ENCODE data around the gene LRRC10B.
"Not testable (repeated sequence)": the region's sequence is repeated elsewhere in the genome, so short reads cannot be mapped to it uniquely, and the experiment has no call there.

GRCh38 chr11:61479360-61480058, 29.0 kb upstream of the LRRC10B start:
- TF ChIP-seq, protein P1, sequence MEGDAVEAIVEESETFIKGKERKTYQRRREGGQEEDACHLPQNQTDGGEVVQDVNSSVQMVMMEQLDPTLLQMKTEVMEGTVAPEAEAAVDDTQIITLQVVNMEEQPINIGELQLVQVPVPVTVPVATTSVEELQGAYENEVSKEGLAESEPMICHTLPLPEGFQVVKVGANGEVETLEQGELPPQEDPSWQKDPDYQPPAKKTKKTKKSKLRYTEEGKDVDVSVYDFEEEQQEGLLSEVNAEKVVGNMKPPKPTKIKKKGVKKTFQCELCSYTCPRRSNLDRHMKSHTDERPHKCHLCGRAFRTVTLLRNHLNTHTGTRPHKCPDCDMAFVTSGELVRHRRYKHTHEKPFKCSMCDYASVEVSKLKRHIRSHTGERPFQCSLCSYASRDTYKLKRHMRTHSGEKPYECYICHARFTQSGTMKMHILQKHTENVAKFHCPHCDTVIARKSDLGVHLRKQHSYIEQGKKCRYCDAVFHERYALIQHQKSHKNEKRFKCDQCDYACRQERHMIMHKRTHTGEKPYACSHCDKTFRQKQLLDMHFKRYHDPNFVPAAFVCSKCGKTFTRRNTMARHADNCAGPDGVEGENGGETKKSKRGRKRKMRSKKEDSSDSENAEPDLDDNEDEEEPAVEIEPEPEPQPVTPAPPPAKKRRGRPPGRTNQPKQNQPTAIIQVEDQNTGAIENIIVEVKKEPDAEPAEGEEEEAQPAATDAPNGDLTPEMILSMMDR (IDR thresholded peaks at IDR 0.05 in 2 of 3, conservative IDR thresholded peaks at IDR 0.05 in 1 of 3; ENCODE audit: borderline replicate concordance in 1 of 3, insufficient read depth in 1 of 3, low read depth in 2 of 3, low read length in 2 of 3), result not testable (repeated sequence)
- not testable (repeated sequence) for TF ChIP-seq POLR2A (IDR thresholded peaks at IDR 0.05; ENCODE audit: borderline replicate concordance, extremely low read depth, insufficient read depth, insufficient read length); POLR2AphosphoS5 (IDR thresholded peaks at IDR 0.05; ENCODE audit: low read depth, low read length); EZH2 (IDR thresholded peaks at IDR 0.05); RAD21 (IDR thresholded peaks at IDR 0.05; ENCODE audit: low read depth); EGR1 (IDR thresholded peaks at IDR 0.05; ENCODE audit: low read depth)
- TF ChIP-seq, protein P2, sequence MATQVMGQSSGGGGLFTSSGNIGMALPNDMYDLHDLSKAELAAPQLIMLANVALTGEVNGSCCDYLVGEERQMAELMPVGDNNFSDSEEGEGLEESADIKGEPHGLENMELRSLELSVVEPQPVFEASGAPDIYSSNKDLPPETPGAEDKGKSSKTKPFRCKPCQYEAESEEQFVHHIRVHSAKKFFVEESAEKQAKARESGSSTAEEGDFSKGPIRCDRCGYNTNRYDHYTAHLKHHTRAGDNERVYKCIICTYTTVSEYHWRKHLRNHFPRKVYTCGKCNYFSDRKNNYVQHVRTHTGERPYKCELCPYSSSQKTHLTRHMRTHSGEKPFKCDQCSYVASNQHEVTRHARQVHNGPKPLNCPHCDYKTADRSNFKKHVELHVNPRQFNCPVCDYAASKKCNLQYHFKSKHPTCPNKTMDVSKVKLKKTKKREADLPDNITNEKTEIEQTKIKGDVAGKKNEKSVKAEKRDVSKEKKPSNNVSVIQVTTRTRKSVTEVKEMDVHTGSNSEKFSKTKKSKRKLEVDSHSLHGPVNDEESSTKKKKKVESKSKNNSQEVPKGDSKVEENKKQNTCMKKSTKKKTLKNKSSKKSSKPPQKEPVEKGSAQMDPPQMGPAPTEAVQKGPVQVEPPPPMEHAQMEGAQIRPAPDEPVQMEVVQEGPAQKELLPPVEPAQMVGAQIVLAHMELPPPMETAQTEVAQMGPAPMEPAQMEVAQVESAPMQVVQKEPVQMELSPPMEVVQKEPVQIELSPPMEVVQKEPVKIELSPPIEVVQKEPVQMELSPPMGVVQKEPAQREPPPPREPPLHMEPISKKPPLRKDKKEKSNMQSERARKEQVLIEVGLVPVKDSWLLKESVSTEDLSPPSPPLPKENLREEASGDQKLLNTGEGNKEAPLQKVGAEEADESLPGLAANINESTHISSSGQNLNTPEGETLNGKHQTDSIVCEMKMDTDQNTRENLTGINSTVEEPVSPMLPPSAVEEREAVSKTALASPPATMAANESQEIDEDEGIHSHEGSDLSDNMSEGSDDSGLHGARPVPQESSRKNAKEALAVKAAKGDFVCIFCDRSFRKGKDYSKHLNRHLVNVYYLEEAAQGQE (IDR thresholded peaks at IDR 0.05; ENCODE audit: low read depth), result not testable (repeated sequence)

Data from HCT116 (cell line).